ENCODE results near the gene NYNRIN.
A peak's percentile ranks its signal among the peaks of the same experiment; 100 is the strongest.

Gene NYNRIN

GRCh38 chr14:24392325-24393091 lies 6.3 kb upstream of the NYNRIN start:
- peak; percentile 19 for DNase-seq (ENCODE audit: low spot score)

- peak; percentile 16 for DNase-seq (ENCODE audit: low spot score)
These were observed 4.5 kb upstream of the NYNRIN start for GRCh38 chr14:24394275-24394674.

GRCh38 chr14:24395609-24396582 lies 2.9 kb upstream of the NYNRIN start:
- no peak for DNase-seq (ENCODE audit: low spot score)

GRCh38 chr14:24397639-24398292 lies 1.0 kb upstream of the NYNRIN start:
- DNase-seq (ENCODE audit: low spot score): no peak

- DNase-seq (ENCODE audit: low spot score): no peak
These were observed 530 bp upstream of the NYNRIN start for GRCh38 chr14:24398293-24398652.

GRCh38 chr14:24399447-24399822 lies 632 bp downstream of the NYNRIN start:
- no peak for DNase-seq (ENCODE audit: low spot score)

- no peak for DNase-seq (ENCODE audit: low spot score)
These were observed 1.4 kb downstream of the NYNRIN start for GRCh38 chr14:24399999-24400718.

- DNase-seq (ENCODE audit: low spot score): no peak
These were observed 3.3 kb downstream of the NYNRIN start for GRCh38 chr14:24401810-24402702.

- DNase-seq (ENCODE audit: low spot score): no peak
These were observed 4.6 kb downstream of the NYNRIN start for GRCh38 chr14:24403294-24403998.

GRCh38 chr14:24404814-24405213 lies 6.0 kb downstream of the NYNRIN start:
- DNase-seq (ENCODE audit: low spot score): no peak

GRCh38 chr14:24406416-24406815 lies 7.6 kb downstream of the NYNRIN start:
- no peak for DNase-seq (ENCODE audit: low spot score)

GRCh38 chr14:24407608-24408325 lies 9.0 kb downstream of the NYNRIN start:
- no peak for DNase-seq (ENCODE audit: low spot score)

GRCh38 chr14:24408764-24409163 lies 10.0 kb downstream of the NYNRIN start:
- DNase-seq (ENCODE audit: low spot score): no peak

GRCh38 chr14:24409192-24409591 lies 10.4 kb downstream of the NYNRIN start:
- no peak for DNase-seq (ENCODE audit: low spot score)

GRCh38 chr14:24409956-24410355 lies 11.2 kb downstream of the NYNRIN start:
- no peak for DNase-seq (ENCODE audit: low spot score)

GRCh38 chr14:24411443-24412389 lies 12.9 kb downstream of the NYNRIN start:
- peak; percentile 48 for DNase-seq (ENCODE audit: low spot score)

GRCh38 chr14:24414077-24414476 lies 15.3 kb downstream of the NYNRIN start:
- no peak for DNase-seq (ENCODE audit: low spot score)

GRCh38 chr14:24414732-24415420 lies 16.1 kb downstream of the NYNRIN start:
- DNase-seq (ENCODE audit: low spot score): no peak
